Ramos (cell line): ENCODE data around the gene SMAD5.

Experiments
- in situ Hi-C: fragments of 300-500 bp; cut with MboI; formaldehyde crosslinking; loops from one replicate; pipeline ENCODE4 v1.14.3; 2022; ENCODE audit warnings: low sequenced_read_pairs; ENCODE audit not compliant: unreplicated experiment

Gene SMAD5

DNA sequence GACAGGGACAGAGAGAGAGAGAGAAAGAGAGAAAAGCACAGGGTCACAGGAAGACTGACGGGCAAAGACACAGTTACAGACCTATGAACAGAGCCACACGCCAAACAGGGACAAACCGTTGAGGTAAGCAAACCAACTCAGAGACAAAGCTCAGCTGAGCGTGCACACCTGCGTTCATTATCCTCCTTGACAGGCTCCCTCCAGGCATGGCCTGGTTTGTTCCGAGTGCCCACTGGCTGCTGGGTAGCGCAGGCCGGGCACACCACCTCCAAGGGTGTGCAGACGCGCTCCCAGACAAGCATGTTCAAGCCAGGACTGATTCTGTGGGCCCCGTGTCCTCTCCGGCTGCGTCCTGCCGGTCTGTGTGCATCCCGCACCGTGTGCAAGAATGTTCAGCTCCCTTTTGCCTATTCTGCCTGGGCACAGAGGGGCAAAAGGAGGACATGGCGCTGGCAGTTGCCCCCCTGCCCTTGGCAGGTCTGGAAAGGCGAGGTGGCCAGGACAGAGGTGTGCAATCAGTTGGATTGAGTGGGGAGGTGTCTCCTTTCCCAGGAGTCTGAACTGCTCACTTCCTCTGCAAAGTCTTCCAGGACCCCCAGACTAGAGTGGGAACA is 60.8 kb downstream of the SMAD5 start:
- in situ Hi-C loops, result no loop called here

DNA sequence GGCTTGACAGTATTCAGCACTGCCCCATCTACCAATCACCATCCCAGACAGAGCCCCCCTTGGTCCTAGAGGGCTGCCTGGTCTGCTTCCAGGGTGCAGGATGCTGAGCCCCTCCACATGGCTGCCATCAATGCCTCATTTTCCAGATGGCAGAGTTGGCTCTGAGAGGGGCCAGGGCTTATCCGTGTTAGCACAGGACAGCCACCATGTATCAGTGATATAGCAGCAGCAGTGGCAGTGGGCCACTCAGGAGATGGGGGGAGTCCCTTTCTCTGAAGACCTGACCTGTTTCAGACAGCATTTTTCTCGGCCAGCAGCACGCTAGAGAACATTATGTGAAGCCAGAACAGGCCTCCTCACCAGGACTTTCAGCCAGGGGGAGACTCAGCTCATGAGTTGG is 61.9 kb downstream of the SMAD5 start:
- in situ Hi-C loops, result no loop called here

GRCh38 chr5:136195971-136196820 is 63.6 kb downstream of the SMAD5 start:
- in situ Hi-C loops, result no loop called here

- in situ Hi-C loops, result no loop called here
Measured at GRCh38 chr5:136197462-136198142, 65.0 kb downstream of the SMAD5 start.

GRCh38 chr5:136198453-136198852 is 65.8 kb downstream of the SMAD5 start:
- in situ Hi-C loops, result no loop called here

- in situ Hi-C loops, result no loop called here
Measured at GRCh38 chr5:136199408-136199807, 66.8 kb downstream of the SMAD5 start.

GRCh38 chr5:136200130-136200529 is 67.5 kb downstream of the SMAD5 start:
- in situ Hi-C loops, result loop anchor here (25.0 kb wide), 1 partner anchor 238 kb away; the partner anchor contains the start of gene LECT2

DNA sequence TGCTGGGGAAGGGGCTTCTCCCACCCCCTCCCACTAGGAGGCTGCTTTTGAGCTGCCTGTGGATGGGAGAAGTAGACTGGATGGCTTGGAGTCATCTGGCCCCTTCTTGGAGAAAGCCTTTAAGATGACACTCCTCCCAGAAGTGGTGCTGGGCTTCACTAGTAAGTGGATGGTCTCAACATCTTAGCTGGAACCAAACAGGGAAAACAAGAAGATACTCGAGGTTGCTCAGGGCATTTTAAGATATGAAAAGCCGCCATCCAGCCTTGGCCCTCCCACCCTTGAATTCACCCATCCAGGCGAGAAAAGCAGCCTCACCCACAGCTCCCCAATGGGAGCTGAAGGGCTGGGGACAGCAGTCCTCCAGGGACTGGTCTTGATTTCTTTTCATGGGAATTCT is 68.1 kb downstream of the SMAD5 start:
- in situ Hi-C loops, result loop anchor here (25.0 kb wide), 1 partner anchor 238 kb away; the partner anchor contains the start of gene LECT2

GRCh38 chr5:136201870-136202269 is 69.2 kb downstream of the SMAD5 start:
- in situ Hi-C loops, result loop anchor here (25.0 kb wide), 1 partner anchor 240 kb away; the partner anchor contains the start of gene LECT2

GRCh38 chr5:136202469-136203205 is 70.0 kb downstream of the SMAD5 start:
- in situ Hi-C loops, result loop anchor here (25.0 kb wide), 1 partner anchor 240 kb away; the partner anchor contains the start of gene LECT2

- in situ Hi-C loops, result loop anchor here (25.0 kb wide), 1 partner anchor 241 kb away; the partner anchor contains the start of gene LECT2
Measured at GRCh38 chr5:136203303-136203922, 70.8 kb downstream of the SMAD5 start.

DNA sequence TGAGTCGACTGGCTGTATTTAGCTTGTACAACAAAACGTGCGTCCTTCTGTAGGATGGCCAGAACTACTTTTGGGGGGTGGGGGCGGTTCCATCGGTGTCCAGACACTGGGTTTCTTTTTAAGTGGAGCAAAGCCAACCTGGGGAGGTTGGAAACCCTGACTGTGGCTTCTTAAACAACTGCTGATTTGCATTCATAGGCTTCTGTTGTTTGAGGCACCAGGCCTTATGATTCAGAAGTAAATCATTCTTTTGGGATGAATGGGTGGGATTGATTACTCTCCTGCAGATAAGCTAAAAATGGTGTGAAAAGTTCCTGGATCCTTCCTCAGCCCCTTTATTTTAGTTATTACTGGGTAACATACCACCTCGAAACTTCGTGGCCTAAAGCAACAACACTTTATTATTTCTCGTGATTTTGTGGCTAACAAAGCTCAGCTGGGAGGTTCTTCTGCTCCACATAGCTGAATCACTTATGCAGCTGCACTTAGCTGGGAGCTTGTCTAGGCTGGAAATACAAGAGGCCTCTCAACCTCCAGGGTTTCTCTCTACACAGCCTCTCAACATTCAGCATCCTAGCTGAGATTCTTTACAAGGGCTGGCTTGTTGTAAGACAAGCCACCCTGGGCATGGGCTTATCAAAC is 72.5 kb downstream of the SMAD5 start:
- in situ Hi-C loops, result loop anchor here (25.0 kb wide), 1 partner anchor 243 kb away; the partner anchor contains the start of gene LECT2

- in situ Hi-C loops, result loop anchor here (25.0 kb wide), 1 partner anchor 244 kb away; the partner anchor contains the start of gene LECT2
Measured at GRCh38 chr5:136205941-136206340, 73.3 kb downstream of the SMAD5 start.

- in situ Hi-C loops, result loop anchor here (25.0 kb wide), 1 partner anchor 244 kb away; the partner anchor contains the start of gene LECT2
Measured at GRCh38 chr5:136206361-136206760, 73.7 kb downstream of the SMAD5 start.

DNA sequence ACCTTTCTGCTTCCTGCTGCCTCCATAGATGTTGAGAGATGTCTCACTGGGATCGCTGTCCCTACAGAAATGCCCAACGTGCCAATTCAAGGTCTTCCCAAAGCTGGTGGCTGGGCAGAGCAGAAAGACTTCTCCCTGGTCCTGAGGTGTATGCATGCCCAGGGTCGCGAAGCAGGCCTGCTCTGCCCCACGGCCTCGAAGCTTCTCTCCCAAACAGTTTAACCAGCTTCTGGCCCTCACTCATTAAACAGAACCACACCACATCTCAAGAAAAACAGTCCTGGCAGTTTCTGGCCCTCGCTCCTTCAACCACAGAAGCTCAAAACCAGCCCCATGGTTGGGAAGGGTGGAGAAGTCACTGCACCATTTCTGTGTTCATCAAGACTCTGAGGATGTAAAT is 75.0 kb downstream of the SMAD5 start:
- in situ Hi-C loops, result loop anchor here (25.0 kb wide), 1 partner anchor 245 kb away; the partner anchor contains the start of gene LECT2

- in situ Hi-C loops, result loop anchor here (25.0 kb wide), 1 partner anchor 247 kb away; the partner anchor contains the start of gene LECT2
Measured at GRCh38 chr5:136208916-136209315, 76.3 kb downstream of the SMAD5 start.

DNA sequence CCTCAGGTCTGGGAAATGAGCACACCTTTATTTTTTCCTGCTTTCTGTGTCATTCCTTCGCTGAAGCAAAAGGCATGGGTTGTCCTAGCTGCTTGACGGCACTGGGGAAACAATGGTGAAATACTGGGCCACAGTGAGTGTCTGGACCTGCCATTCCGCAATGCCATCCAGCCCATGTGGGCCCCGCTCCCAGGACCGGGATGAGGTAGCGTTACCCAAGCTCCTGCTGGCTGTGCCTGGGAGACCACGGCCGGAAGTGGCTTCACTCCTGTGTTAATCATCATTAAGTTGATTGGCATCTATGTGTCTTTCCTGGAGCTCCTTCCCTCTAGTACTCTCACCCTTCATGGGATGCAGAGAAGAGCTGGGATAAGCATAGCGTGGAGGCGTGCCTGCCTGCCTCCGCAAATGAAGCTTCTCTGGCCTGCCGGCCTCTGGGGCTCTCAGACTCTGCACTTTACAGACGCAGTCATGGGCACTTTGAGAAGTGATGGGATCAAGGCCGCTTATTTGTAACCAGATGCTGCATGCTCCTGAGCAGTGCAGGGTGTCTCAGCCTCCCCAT is 76.8 kb downstream of the SMAD5 start:
- in situ Hi-C loops, result loop anchor here (25.0 kb wide), 1 partner anchor 247 kb away; the partner anchor contains the start of gene LECT2

DNA sequence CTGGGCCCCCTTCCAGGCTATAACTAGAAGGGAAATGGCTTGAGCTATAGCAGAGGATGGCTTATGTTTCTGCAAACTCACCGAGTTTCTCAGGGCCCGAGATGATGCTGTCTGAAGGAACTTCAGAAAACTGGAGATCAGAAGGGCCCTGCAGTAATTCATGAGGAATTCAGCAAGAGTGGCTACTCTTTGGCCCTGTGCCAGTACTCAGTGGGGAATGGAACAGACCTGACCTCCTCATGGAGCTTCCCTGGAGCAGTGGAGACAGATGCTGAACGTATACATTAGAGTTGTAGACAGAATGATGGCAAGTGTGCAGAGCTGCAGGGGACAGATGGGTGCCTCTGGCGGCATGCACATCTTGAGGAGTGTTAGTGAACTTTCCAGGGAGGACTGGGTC is 77.6 kb downstream of the SMAD5 start:
- in situ Hi-C loops, result loop anchor here (5.0 to 25.0 kb wide), 2 partner anchors 248 to 323 kb away; partner anchors contain the start of gene LECT2
